H1 (cell line): ENCODE results near the gene RPS6KC1. TPM values are rescaled to one million over a fixed set of nuclear protein-coding genes. Genes with fewer than 3 reads are reported as not detected.

Experiments used
- CTCF ChIA-PET: fragments of 300-600 bp; sonication (Branson Sonifier 250); formaldehyde crosslinking; loops from one replicate; lab custom pipeline; 2021; ENCODE audit not compliant: partially characterized antibody; lab: Charles Lee
- POLR2A ChIA-PET: fragments of 300-600 bp; sonication (Branson Sonifier 250); formaldehyde crosslinking; loops from one replicate; lab custom pipeline; 2021; ENCODE audit warnings: inconsistent platforms; ENCODE audit not compliant: partially characterized antibody; lab: Charles Lee
- DNase-seq, 2 experiments: peaks; one replicate each; pipeline versions ENCODE4 v3.0.0 to v3.0.0-alpha.2; 2010 to 2022; ENCODE audit warnings: low spot score in 2 of 2, low read depth in 1 of 2, mixed read lengths in 1 of 2
- FAIRE-seq: peaks from 2 replicates; lab custom pipeline; 2011; peaks lifted over from hg19 to GRCh38; lab: Jason Lieb, UNC
- H2AFZ ChIP-seq: 2 replicates; pipeline ENCODE4 v1.8.1; 2012; ENCODE audit warnings: low read length, inconsistent platforms
- H2AK5ac ChIP-seq: 2 replicates; pipeline ENCODE4 v1.6.1; 2013; ENCODE audit warnings: low read depth, low read length
- H2BK120ac ChIP-seq: replicated peaks from 2 replicates; pipeline ENCODE3; 2013; ENCODE audit warnings: low read depth, low read length, inconsistent platforms
- H2BK12ac ChIP-seq: 2 replicates; pipeline ENCODE4 v1.6.1; 2013; ENCODE audit warnings: low read depth, low read length
- H2BK15ac ChIP-seq: 2 replicates; pipeline ENCODE4 v1.6.1; 2013; ENCODE audit warnings: low read length
- H2BK20ac ChIP-seq: 2 replicates; pipeline ENCODE4 v1.6.1; 2013; ENCODE audit warnings: low read length
- H2BK5ac ChIP-seq: 2 replicates; pipeline ENCODE4 v1.6.1; 2013; ENCODE audit warnings: low read depth, low read length
- H3K14ac ChIP-seq: 2 replicates; pipeline ENCODE4 v1.6.1; 2013; ENCODE audit warnings: inconsistent platforms; ENCODE audit not compliant: insufficient read length
- H3K18ac ChIP-seq: 2 replicates; pipeline ENCODE4 v1.6.1; 2013; ENCODE audit warnings: low read length; ENCODE audit errors: extremely low read depth
- H3K23ac ChIP-seq: 2 replicates; pipeline ENCODE4 v1.6.1; 2013; ENCODE audit warnings: inconsistent platforms; ENCODE audit not compliant: insufficient read length
- H3K23me2 ChIP-seq: 2 replicates; pipeline ENCODE4 v1.6.1; 2013; ENCODE audit warnings: low read depth, low read length
- H3K27ac ChIP-seq: 2 replicates; pipeline ENCODE4 v1.6.1; 2011; ENCODE audit warnings: low read depth, low read length, inconsistent platforms
- H3K27me3 ChIP-seq, 4 experiments: replicated peaks in 1 of 4; 1 replicate in 1 of 4; 2 replicates in 3 of 4; pipeline versions ENCODE4 v1.6.1 to v1.8.1; 2011 to 2013; ENCODE audit warnings: low read length in 3 of 4, mild to moderate bottlenecking in 3 of 4, inconsistent platforms in 2 of 4, mixed read lengths in 2 of 4, moderate library complexity in 1 of 4; ENCODE audit not compliant: control insufficient read depth in 3 of 4, insufficient read depth in 3 of 4; ENCODE audit errors: extremely low read depth in 1 of 4
- H3K36me3 ChIP-seq, 4 experiments: 2 replicates each; pipeline versions ENCODE4 v1.6.1 to v1.8.1; 2011 to 2013; ENCODE audit warnings: mild to moderate bottlenecking in 4 of 4, low read length in 3 of 4, moderate library complexity in 2 of 4, control low read depth in 1 of 4, inconsistent platforms in 1 of 4; ENCODE audit not compliant: insufficient read depth in 4 of 4, control insufficient read depth in 2 of 4
- H3K4ac ChIP-seq: replicated peaks from 2 replicates; pipeline ENCODE3; 2013; ENCODE audit warnings: low read length, low read depth, mixed read lengths, inconsistent platforms; ENCODE audit not compliant: insufficient read length
- H3K4me1 ChIP-seq, 4 experiments: replicated peaks in 1 of 4; 1 replicate in 1 of 4; 2 replicates in 3 of 4; pipeline versions ENCODE4 v1.6.1 to v1.8.1; 2011 to 2013; ENCODE audit warnings: low read length in 3 of 4, inconsistent platforms in 2 of 4, mixed read lengths in 1 of 4; ENCODE audit not compliant: insufficient read depth in 4 of 4, control insufficient read depth in 3 of 4
- H3K4me2 ChIP-seq, 2 experiments: 2 replicates each; pipeline versions ENCODE4 v1.6.1 to v1.8.1; 2011 to 2013; ENCODE audit warnings: low read depth in 2 of 2, low read length in 2 of 2, control low read depth in 1 of 2, inconsistent platforms in 1 of 2, mild to moderate bottlenecking in 1 of 2; ENCODE audit not compliant: insufficient read depth in 1 of 2
- H3K4me3 ChIP-seq, 4 experiments: fragments of 200-600, 300-600 bp in 1 of 4; sonication (generic), shearing (Covaris generic), sonication (Bioruptor Twin) in 1 of 4; 2 replicates each; pipeline versions ENCODE4 v1.5.1 to v1.8.1; 2011 to 2016; ENCODE audit warnings: low read length in 4 of 4, low read depth in 3 of 4, control low read depth in 2 of 4, inconsistent platforms in 2 of 4, mild to moderate bottlenecking in 2 of 4, mixed read lengths in 1 of 4, moderate library complexity in 1 of 4; ENCODE audit not compliant: insufficient read depth in 2 of 4; ENCODE audit errors: extremely low read depth in 1 of 4
- H3K56ac ChIP-seq: replicated peaks from 2 replicates; pipeline ENCODE3; 2013; ENCODE audit warnings: low read depth, mild to moderate bottlenecking, mixed read lengths, low read length, inconsistent platforms; ENCODE audit not compliant: insufficient read length
- H3K79me1 ChIP-seq: 2 replicates; pipeline ENCODE4 v1.6.1; 2013; ENCODE audit warnings: low read depth, low read length, control low read depth
- H3K79me2 ChIP-seq, 2 experiments: 2 replicates each; pipeline versions ENCODE4 v1.6.1 to v1.8.1; 2012 to 2013; ENCODE audit warnings: low read length in 2 of 2, mild to moderate bottlenecking in 2 of 2, inconsistent platforms in 1 of 2; ENCODE audit not compliant: insufficient read depth in 2 of 2, control insufficient read depth in 1 of 2
- H3K9ac ChIP-seq, 4 experiments: replicated peaks in 1 of 4; 1 replicate in 1 of 4; 2 replicates in 3 of 4; pipeline versions ENCODE4 v1.6.1 to v1.8.1; 2011 to 2013; ENCODE audit warnings: low read depth in 3 of 4, low read length in 3 of 4, control low read depth in 2 of 4, mild to moderate bottlenecking in 2 of 4, moderate library complexity in 2 of 4, inconsistent platforms in 1 of 4; ENCODE audit errors: extremely low read depth in 1 of 4
- H3K9me3 ChIP-seq, 2 experiments: 2 replicates each; pipeline versions ENCODE4 v1.6.1 to v1.8.1; 2012 to 2013; ENCODE audit warnings: mild to moderate bottlenecking in 2 of 2, moderate library complexity in 2 of 2, control low read depth in 1 of 2, inconsistent platforms in 1 of 2, low read depth in 1 of 2, low read length in 1 of 2, mixed read lengths in 1 of 2; ENCODE audit not compliant: insufficient read depth in 2 of 2
- H4K20me1 ChIP-seq, 2 experiments: replicated peaks in 1 of 2; 2 replicates each; pipeline versions ENCODE3 to v1.8.1; 2011 to 2013; ENCODE audit warnings: inconsistent platforms in 2 of 2, low read length in 2 of 2, mild to moderate bottlenecking in 1 of 2; ENCODE audit not compliant: insufficient read depth in 2 of 2, control insufficient read depth in 1 of 2
- H4K5ac ChIP-seq: 2 replicates; pipeline ENCODE4 v1.6.1; 2013; ENCODE audit warnings: low read length, low read depth, mixed read lengths, inconsistent platforms; ENCODE audit not compliant: insufficient read length
- H4K8ac ChIP-seq: 2 replicates; pipeline ENCODE4 v1.8.0; 2013; ENCODE audit warnings: mild to moderate bottlenecking, moderate library complexity, low read length, inconsistent platforms; ENCODE audit not compliant: insufficient read depth; ENCODE audit errors: extremely low read depth
- H4K91ac ChIP-seq: replicated peaks from 2 replicates; pipeline ENCODE3; 2013; ENCODE audit warnings: low read length, mixed read lengths, inconsistent platforms; ENCODE audit not compliant: insufficient read length
- GABPA ChIP-seq: IDR thresholded peaks from 2 replicates; pipeline ENCODE4 v1.6.1; 2011; ENCODE audit warnings: mild to moderate bottlenecking, low read length, moderate library complexity, borderline replicate concordance; ENCODE audit not compliant: insufficient read depth
- HDAC2 ChIP-seq, 2 experiments: fragments of 300-600 bp in 1 of 2; sonication (generic) in 1 of 2; IDR thresholded peaks; 2 replicates each; pipeline ENCODE4 v1.6.1; 2011 to 2012; ENCODE audit warnings: low read depth in 2 of 2, low read length in 2 of 2, mild to moderate bottlenecking in 2 of 2, moderate library complexity in 2 of 2, borderline replicate concordance in 1 of 2, inconsistent platforms in 1 of 2
- JUN ChIP-seq: IDR thresholded peaks from 2 replicates; pipeline ENCODE4 v1.6.1; 2011; ENCODE audit warnings: low read depth, mild to moderate bottlenecking, improper control_type of control experiment, low read length
- JUND ChIP-seq: IDR thresholded peaks from 2 replicates; pipeline ENCODE4 v1.6.1; 2011; ENCODE audit warnings: mild to moderate bottlenecking, improper control_type of control experiment, low read length
- KDM1A ChIP-seq: fragments of 200-600, 300-600 bp; sonication (generic); IDR thresholded peaks from 2 replicates; pipeline ENCODE4 v1.7.1; 2016; ENCODE audit warnings: mild to moderate bottlenecking, low read length, borderline replicate concordance
- KDM4A ChIP-seq: IDR thresholded peaks from one replicate; pipeline ENCODE4 v1.7.1; 2012; ENCODE audit warnings: low read depth, mild to moderate bottlenecking, moderate library complexity, low read length, inconsistent platforms; ENCODE audit not compliant: severe bottlenecking
- NRF1 ChIP-seq: IDR thresholded peaks from 2 replicates; pipeline ENCODE4 v1.6.1; 2011; ENCODE audit warnings: mild to moderate bottlenecking, low read depth, low read length, improper control_type of control experiment
- PHF8 ChIP-seq: fragments of 200-600 bp; sonication (generic); conservative IDR thresholded peaks from 2 replicates; pipeline ENCODE4 v1.7.1; 2012; ENCODE audit warnings: low read depth, mild to moderate bottlenecking, inconsistent platforms, low read length, moderate library complexity
- POLR2A ChIP-seq, 2 experiments: IDR thresholded peaks; 1 replicate in 1 of 2; 2 replicates in 1 of 2; pipeline ENCODE4 v1.6.1; 2011; ENCODE audit warnings: low read depth in 2 of 2, low read length in 2 of 2, mild to moderate bottlenecking in 2 of 2; ENCODE audit errors: control extremely low read depth in 1 of 2
- POU5F1 ChIP-seq: IDR thresholded peaks from 2 replicates; pipeline ENCODE4 v1.6.1; 2011; ENCODE audit warnings: low read depth, mild to moderate bottlenecking, low read length, moderate library complexity
- SAP30 ChIP-seq: fragments of 300-600 bp; sonication (generic); IDR thresholded peaks from 2 replicates; pipeline ENCODE4 v1.7.1; 2012; ENCODE audit warnings: low read length, moderate library complexity, mild to moderate bottlenecking, inconsistent platforms; ENCODE audit not compliant: insufficient read depth, insufficient replicate concordance
- SIRT6 ChIP-seq: IDR thresholded peaks from one replicate; pipeline ENCODE4 v1.7.1; 2012; ENCODE audit warnings: low read length, inconsistent platforms
- WGBS, 2 experiments: shearing (Covaris generic) in 1 of 2; methylation state at CpG; one replicate each; pipeline versions ENCODE4 v1.1.6 to v1.1.7; 2013 to 2015; ENCODE audit warnings: low lambda C conversion rate in 2 of 2, mixed read lengths in 2 of 2, inconsistent platforms in 1 of 2, low coverage in 1 of 2, missing lambda C conversion rate in 1 of 2; ENCODE audit not compliant: insufficient replicate concordance in 2 of 2, insufficient coverage in 1 of 2, insufficient read length in 1 of 2; ENCODE audit errors: extremely low coverage in 1 of 2, missing lambda C conversion rate in 1 of 2; 5-methylcytosine and 5-hydroxymethylcytosine counted together
- polyA plus RNA-seq, 7 experiments: library from polyadenylated mRNA; depleted of rRNA in 3 of 7; stranded (reverse) in 5 of 7; unstranded in 2 of 7; fragments of >200 nt in 5 of 7; fragments of 200-250 nt in 2 of 7; gene quantifications; 1 replicate in 5 of 7; 2 replicates in 1 of 7; 4 replicates in 1 of 7; pipeline versions ENCODE4 v1.2.1 to v1.2.3, GENCODE V29; 2011 to 2013; ENCODE audit warnings: missing spikeins in 2 of 7, mixed read lengths in 2 of 7
- total RNA-seq: library from RNA; stranded (reverse); fragmentation: NEBNext Ultra II Directional; extraction: Animal tissue kit (Norgen Biotek cat#: 25700); gene quantifications from 2 replicates; pipeline ENCODE4 v1.2.1, GENCODE V29; 2021

Gene RPS6KC1
- total and polyA plus RNA-seq, 2 of the 8 experiments (the other 6 are each of a cell fraction or from before 2014, with no cell fraction given), result 4.9 to 17.6 TPM

- no peak overlapping the region for H3K23ac ChIP-seq
- peak overlapping the region; percentile 81 to 93 (median 91); a peak in 7 of 8 replicates for H3K4me3 ChIP-seq
- peak overlapping the region; percentile 20; the same call in 1 of the 2 replicates for H2BK15ac ChIP-seq
- H3K79me2 ChIP-seq, result peaks cover 0 to 26% of the 10 kb centered on the region in 2 experiments; a peak in 2 of 4 replicates
- H3K9me3 ChIP-seq, result no peaks in the 10 kb centered on the region
- peak overlapping the region; percentile 58 for H2AFZ ChIP-seq
- H3K18ac ChIP-seq, result 0 out of 2 replicates have a peak overlapping the region, but pooled peaks have one; percentile 3
- peak overlapping the region; percentile 11 for H3K4ac ChIP-seq
- no peaks in the 10 kb centered on the region for H3K36me3 ChIP-seq
- H2BK120ac ChIP-seq, result no peak overlapping the region
- H4K5ac ChIP-seq, result peak overlapping the region; percentile 31
- WGBS, 2 experiments, result 50% methylated on average over 15 of the region's 15 CpGs; no CpG with 5 or more reads in 1 of the 2 experiments
- no peak overlapping the region; the same call in 1 of the 2 replicates for H3K27ac ChIP-seq
- peak overlapping the region; percentile 22; the same call in 1 of the 2 replicates for H2BK5ac ChIP-seq
- no peak overlapping the region for H2BK12ac ChIP-seq
- peaks cover 0 to 7% (median 2%) of the 10 kb centered on the region in 4 experiments; a peak in 2 of 7 replicates for H3K4me1 ChIP-seq
- DNase-seq (no peak), FAIRE-seq (no peak)
- ChIA-PET POLR2A (interaction anchor here (1.4 kb wide), 1 partner anchor 35 kb away, joined by 3 read pairs; the partner anchor contains the start of gene ANGEL2), CTCF (interaction anchor here (1.5 kb wide), 1 partner anchor 83 kb away, joined by 3 read pairs; no protein-coding TSS in a partner anchor)
- no peaks in the 10 kb centered on the region for H3K79me1 ChIP-seq
- H3K9ac ChIP-seq, result peak overlapping the region in 3 of 4 experiments; percentile 43 to 49 (median 45); a peak in 5 of 7 replicates
- H4K20me1 ChIP-seq, result no peaks in the 10 kb centered on the region
- H2AK5ac ChIP-seq, result no peak overlapping the region
- no peak overlapping the region for H2BK20ac ChIP-seq
- H3K27me3 ChIP-seq, result no peaks in the 10 kb centered on the region; a peak in 1 of 7 replicates
- peak overlapping the region; percentile 66 to 72 for H3K4me2 ChIP-seq
- no peak overlapping the region for H3K56ac ChIP-seq
- peak overlapping the region; percentile 91 for H4K8ac ChIP-seq
- peak overlapping the region; percentile 67 for H4K91ac ChIP-seq
- no peaks in the 10 kb centered on the region; the same call in 1 of the 2 replicates for H3K23me2 ChIP-seq
- H3K14ac ChIP-seq, result no peak overlapping the region
- TF ChIP-seq PHF8 (0 out of 2 replicates have a peak, but pooled peaks have one; percentile 31), KDM4A (peak; percentile 78), NRF1 (no peak), SIRT6 (no peak), JUND (0 out of 2 replicates have a peak, but pooled peaks have one; percentile 20), POU5F1 (no peak), JUN (no peak), POLR2A (IDR thresholded peaks at IDR 0.05; ENCODE audit: control extremely low read depth in 1 of 2, low read depth in 2 of 2, low read length in 2 of 2) (no peak), HDAC2 (IDR thresholded peaks at IDR 0.05; ENCODE audit: borderline replicate concordance in 1 of 2, low read depth in 2 of 2, low read length in 2 of 2) (0 out of 4 replicates have a peak, but pooled peaks of 1 of the 2 experiments have one; percentile 10), KDM1A (0 out of 2 replicates have a peak, but pooled peaks have one; percentile 51), GABPA (no peak), SAP30 (no peak)
These were observed 305 bp upstream of the RPS6KC1 start for GRCh38 chr1:213050745-213051126.
